ENCODE results near the gene NEDD9.

DNA sequence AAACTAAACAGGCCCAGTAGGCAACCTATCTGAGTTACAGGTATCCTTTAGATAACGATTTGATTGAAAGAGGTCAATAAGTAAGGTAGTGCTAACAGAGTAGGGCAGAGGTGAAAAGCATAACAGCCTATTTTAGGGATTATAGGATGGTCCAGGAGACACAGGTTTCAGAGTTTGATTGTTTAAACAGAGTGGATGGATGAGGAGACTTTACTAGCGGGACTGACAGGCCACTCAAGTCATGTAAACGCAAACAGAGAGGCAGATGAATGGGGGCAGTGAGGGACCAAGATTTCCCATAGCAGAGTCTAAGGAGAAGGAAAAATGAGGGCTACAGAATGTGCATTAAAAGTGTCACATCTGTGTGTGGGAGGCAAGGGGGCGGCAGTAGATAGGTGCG, 4.8 kb downstream of the NEDD9 start:
- TF ChIP-seq CTCF (IDR thresholded peaks at IDR 0.05) = no peak
- TF ChIP-seq EP300 (IDR thresholded peaks at IDR 0.05; ENCODE audit: low read depth) = no peak
